OCI-LY1 (cell line): Measurements from ENCODE around the gene IGFBPL1.

Source experiments
- H2AFZ ChIP-seq: fragments of 200-600 bp; sonication (generic), shearing (Covaris generic); 2 replicates; pipeline ENCODE4 v1.6.0; 2014; ENCODE audit warnings: antibody characterized with exemption, mild to moderate bottlenecking, low read length
- H3F3A ChIP-seq: fragments of 200-600 bp; sonication (generic), shearing (Covaris generic); 2 replicates; pipeline ENCODE4 v1.6.0; 2014; ENCODE audit warnings: mild to moderate bottlenecking, antibody characterized with exemption, low read length, moderate library complexity; ENCODE audit not compliant: insufficient read depth
- H3K27ac ChIP-seq: fragments of 200-600 bp; sonication (generic); 2 replicates; pipeline ENCODE4 v1.5.1; 2014; ENCODE audit warnings: low read length, mixed run types, mild to moderate bottlenecking, low read depth; ENCODE audit not compliant: poor library complexity, severe bottlenecking
- H3K27me3 ChIP-seq: fragments of 200-600 bp; sonication (generic); 2 replicates; pipeline ENCODE4 v1.6.0; 2014; ENCODE audit warnings: antibody characterized with exemption, mild to moderate bottlenecking, low read length, moderate library complexity; ENCODE audit not compliant: insufficient read depth
- H3K36me3 ChIP-seq: fragments of 200-600 bp; sonication (generic); 2 replicates; pipeline ENCODE4 v1.6.1; 2014; ENCODE audit warnings: mild to moderate bottlenecking, antibody characterized with exemption, low read length, moderate library complexity, mixed read lengths; ENCODE audit not compliant: insufficient read depth
- H3K4me1 ChIP-seq: fragments of 200-600 bp; sonication (generic); 2 replicates; pipeline ENCODE4 v1.5.1; 2014; ENCODE audit warnings: mild to moderate bottlenecking, low read length, moderate library complexity; ENCODE audit not compliant: insufficient read depth, severe bottlenecking
- H3K4me2 ChIP-seq: fragments of 200-600 bp; sonication (generic), shearing (Covaris generic); 2 replicates; pipeline ENCODE4 v1.6.1; 2014; ENCODE audit warnings: low read length
- H3K4me3 ChIP-seq: fragments of 200-600 bp; sonication (generic); 2 replicates; pipeline ENCODE4 v1.5.1; 2014; ENCODE audit warnings: low read length, low read depth, mild to moderate bottlenecking, mixed read lengths; ENCODE audit not compliant: poor library complexity, severe bottlenecking
- H3K79me2 ChIP-seq: fragments of 200-600 bp; shearing (Covaris generic); 2 replicates; pipeline ENCODE4 v1.6.1; 2016; ENCODE audit warnings: mixed run types, low read length, mixed read lengths; ENCODE audit not compliant: insufficient read depth
- H3K9ac ChIP-seq: fragments of 200-600 bp; sonication (generic), shearing (Covaris generic); 2 replicates; pipeline ENCODE4 v1.6.1; 2014; ENCODE audit warnings: mild to moderate bottlenecking, low read length, mixed read lengths
- H3K9me2 ChIP-seq: fragments of 200-600 bp; sonication (generic), shearing (Covaris generic); 2 replicates; pipeline ENCODE4 v1.6.1; 2014; ENCODE audit warnings: low read depth, mild to moderate bottlenecking, low read length, mixed read lengths
- H3K9me3 ChIP-seq: fragments of 200-600 bp; shearing (Covaris generic); 2 replicates; pipeline ENCODE4 v1.6.1; 2014; ENCODE audit warnings: low read length, mixed read lengths
- H4K20me1 ChIP-seq: fragments of 200-600 bp; sonication (generic), shearing (Covaris generic); 2 replicates; pipeline ENCODE4 v1.6.0; 2016; ENCODE audit warnings: mild to moderate bottlenecking, low read length; ENCODE audit not compliant: insufficient read depth
- EZH2 ChIP-seq: fragments of 200-600 bp; sonication (generic), shearing (Covaris generic); IDR thresholded peaks from 2 replicates; pipeline ENCODE4 v1.8.0; 2017; ENCODE audit warnings: borderline replicate concordance, mixed run types, mild to moderate bottlenecking, antibody characterized with exemption, low read length, moderate library complexity, mixed read lengths
- TF ChIP-seq, protein P1 (sequence below): fragments of 200-600 bp; sonication (generic), shearing (Covaris generic); IDR thresholded peaks from 2 replicates; pipeline ENCODE4 v1.5.1; 2017; ENCODE audit warnings: mild to moderate bottlenecking, antibody characterized with exemption, low read length, moderate library complexity, mixed read lengths

IGFBPL1 gene

GRCh38 chr9:38412751-38413150 is 11.5 kb downstream of the IGFBPL1 start:
- Histone ChIP-seq H3K27me3 (no peaks in the 10 kb centered on the region), H3K4me1 (no peaks in the 10 kb centered on the region), H3K4me2 (no peak overlapping the region), H3K27ac (no peak overlapping the region), H3K79me2 (no peaks in the 10 kb centered on the region), H2AFZ (no peak overlapping the region), H3K9ac (no peak overlapping the region), H4K20me1 (no peaks in the 10 kb centered on the region), H3K9me2 (no peaks in the 10 kb centered on the region), H3K9me3 (no peaks in the 10 kb centered on the region), H3K4me3 (no peak overlapping the region), H3K36me3 (no peaks in the 10 kb centered on the region), H3F3A (no peaks in the 10 kb centered on the region)
- TF ChIP-seq, protein P1, sequence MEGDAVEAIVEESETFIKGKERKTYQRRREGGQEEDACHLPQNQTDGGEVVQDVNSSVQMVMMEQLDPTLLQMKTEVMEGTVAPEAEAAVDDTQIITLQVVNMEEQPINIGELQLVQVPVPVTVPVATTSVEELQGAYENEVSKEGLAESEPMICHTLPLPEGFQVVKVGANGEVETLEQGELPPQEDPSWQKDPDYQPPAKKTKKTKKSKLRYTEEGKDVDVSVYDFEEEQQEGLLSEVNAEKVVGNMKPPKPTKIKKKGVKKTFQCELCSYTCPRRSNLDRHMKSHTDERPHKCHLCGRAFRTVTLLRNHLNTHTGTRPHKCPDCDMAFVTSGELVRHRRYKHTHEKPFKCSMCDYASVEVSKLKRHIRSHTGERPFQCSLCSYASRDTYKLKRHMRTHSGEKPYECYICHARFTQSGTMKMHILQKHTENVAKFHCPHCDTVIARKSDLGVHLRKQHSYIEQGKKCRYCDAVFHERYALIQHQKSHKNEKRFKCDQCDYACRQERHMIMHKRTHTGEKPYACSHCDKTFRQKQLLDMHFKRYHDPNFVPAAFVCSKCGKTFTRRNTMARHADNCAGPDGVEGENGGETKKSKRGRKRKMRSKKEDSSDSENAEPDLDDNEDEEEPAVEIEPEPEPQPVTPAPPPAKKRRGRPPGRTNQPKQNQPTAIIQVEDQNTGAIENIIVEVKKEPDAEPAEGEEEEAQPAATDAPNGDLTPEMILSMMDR, result no peak
- no peak for TF ChIP-seq EZH2

DNA sequence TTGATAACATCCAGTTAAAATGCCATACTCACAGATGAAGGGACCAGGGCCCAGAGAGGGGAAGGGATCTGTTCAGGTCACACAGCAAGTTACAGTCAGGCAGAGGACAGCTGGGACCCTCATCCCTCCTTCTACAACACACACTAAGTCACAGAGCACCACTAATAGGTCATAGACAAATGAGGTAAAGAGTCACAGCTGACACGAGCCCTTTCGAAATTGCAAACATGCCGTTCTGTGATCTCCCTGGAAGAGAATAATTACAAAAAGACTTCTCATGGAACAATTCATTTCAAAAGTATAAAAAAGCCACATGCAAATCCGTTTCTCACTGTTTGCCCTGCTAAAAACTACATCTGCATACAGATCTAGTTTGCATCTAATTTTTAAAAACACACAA is 15.5 kb downstream of the IGFBPL1 start:
- Histone ChIP-seq H3K4me3 (no peak overlapping the region), H3K36me3 (no peaks in the 10 kb centered on the region), H3K79me2 (no peaks in the 10 kb centered on the region), H3F3A (no peaks in the 10 kb centered on the region), H3K27ac (no peak overlapping the region), H3K4me1 (no peaks in the 10 kb centered on the region), H3K9ac (no peak overlapping the region), H3K27me3 (no peaks in the 10 kb centered on the region), H2AFZ (no peak overlapping the region), H3K4me2 (no peak overlapping the region), H4K20me1 (no peaks in the 10 kb centered on the region), H3K9me3 (no peaks in the 10 kb centered on the region), H3K9me2 (no peaks in the 10 kb centered on the region)
- TF ChIP-seq, protein P1, result no peak

GRCh38 chr9:38406476-38407186 is 17.6 kb downstream of the IGFBPL1 start:
- H3K27ac ChIP-seq, result no peak overlapping the region
- H3K4me1 ChIP-seq, result no peaks in the 10 kb centered on the region
- H3K36me3 ChIP-seq, result no peaks in the 10 kb centered on the region
- no peaks in the 10 kb centered on the region for H3F3A ChIP-seq
- TF ChIP-seq, protein P1, result no peak
- TF ChIP-seq EZH2, result no peak
- no peaks in the 10 kb centered on the region for H3K9me2 ChIP-seq
- H3K27me3 ChIP-seq, result no peaks in the 10 kb centered on the region
- H4K20me1 ChIP-seq, result no peaks in the 10 kb centered on the region
- H3K9ac ChIP-seq, result no peak overlapping the region
- H3K79me2 ChIP-seq, result no peaks in the 10 kb centered on the region
- no peak overlapping the region for H3K4me2 ChIP-seq
- no peak overlapping the region for H2AFZ ChIP-seq
- no peak overlapping the region for H3K4me3 ChIP-seq
- H3K9me3 ChIP-seq, result no peaks in the 10 kb centered on the region
